Omental fat pad (tissue), 4 donors: Measurements from ENCODE around the gene CSF2. TPM values are rescaled to one million over a fixed set of nuclear protein-coding genes. Genes with fewer than 3 reads are reported as not detected.

Experiments
- ATAC-seq: fragments of 150-250 bp; one replicate; pipeline ENCODE4 v1.9.1; 2016; ENCODE audit warnings: mild to moderate bottlenecking, moderate library complexity; ENCODE audit not compliant: low FRiP score
- DNase-seq: peaks from one replicate; pipeline ENCODE4 v3.0.0-alpha.2; 2019; ENCODE audit warnings: low spot score
- total RNA-seq, 4 donors: library from RNA; depleted of rRNA; stranded (reverse); fragments of >200 nt; gene quantifications; one replicate each; pipeline ENCODE4 v1.1.0, GENCODE V29; 2016
- TF ChIP-seq, protein P1 (sequence below), 3 donors: fragments of 450-650 bp; IDR thresholded peaks; one replicate each; pipeline ENCODE4 v1.5.1; 2016 to 2017; ENCODE audit warnings: antibody characterized with exemption in 3 of 3, mild to moderate bottlenecking in 3 of 3, moderate library complexity in 2 of 3

Gene CSF2
- total RNA-seq, 4 donors from 2014 or later: not detected

DNA sequence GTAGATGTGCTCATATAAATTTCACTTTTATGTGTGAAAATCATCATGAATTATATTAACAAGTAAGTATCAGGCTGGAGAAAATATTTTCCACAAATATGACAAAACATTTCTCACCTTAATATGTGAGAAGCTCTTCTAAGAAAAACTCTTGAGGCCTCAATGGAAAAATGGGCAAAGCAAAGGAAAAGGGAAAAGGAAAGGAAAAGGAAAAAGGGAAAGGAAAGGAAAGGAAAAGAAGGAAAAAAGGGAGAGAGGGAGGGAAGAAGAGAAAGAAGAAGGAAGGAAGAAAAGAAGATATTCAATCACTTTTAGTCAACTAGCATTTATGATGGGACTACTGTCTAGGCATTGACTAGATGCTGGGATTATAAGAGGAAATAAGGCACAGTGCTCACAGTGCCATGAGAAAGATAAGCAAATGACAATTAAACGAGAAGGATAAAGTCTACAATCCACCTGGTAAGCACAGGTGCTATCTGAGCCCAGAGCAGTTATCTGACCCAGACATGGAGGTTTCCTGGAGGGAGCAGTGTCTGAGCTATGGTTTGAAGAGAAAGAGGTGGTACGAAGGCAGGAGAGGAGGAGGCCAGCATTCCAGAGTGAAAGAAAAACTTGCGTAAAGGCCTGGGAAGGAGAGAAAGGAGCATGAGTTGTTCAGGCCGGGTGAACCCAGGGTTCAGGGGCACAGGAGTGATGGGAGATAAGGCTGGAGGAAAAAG, 43.8 kb upstream of the CSF2 start:
- no peak for ATAC-seq
- no peak for DNase-seq
- TF ChIP-seq, protein P1, sequence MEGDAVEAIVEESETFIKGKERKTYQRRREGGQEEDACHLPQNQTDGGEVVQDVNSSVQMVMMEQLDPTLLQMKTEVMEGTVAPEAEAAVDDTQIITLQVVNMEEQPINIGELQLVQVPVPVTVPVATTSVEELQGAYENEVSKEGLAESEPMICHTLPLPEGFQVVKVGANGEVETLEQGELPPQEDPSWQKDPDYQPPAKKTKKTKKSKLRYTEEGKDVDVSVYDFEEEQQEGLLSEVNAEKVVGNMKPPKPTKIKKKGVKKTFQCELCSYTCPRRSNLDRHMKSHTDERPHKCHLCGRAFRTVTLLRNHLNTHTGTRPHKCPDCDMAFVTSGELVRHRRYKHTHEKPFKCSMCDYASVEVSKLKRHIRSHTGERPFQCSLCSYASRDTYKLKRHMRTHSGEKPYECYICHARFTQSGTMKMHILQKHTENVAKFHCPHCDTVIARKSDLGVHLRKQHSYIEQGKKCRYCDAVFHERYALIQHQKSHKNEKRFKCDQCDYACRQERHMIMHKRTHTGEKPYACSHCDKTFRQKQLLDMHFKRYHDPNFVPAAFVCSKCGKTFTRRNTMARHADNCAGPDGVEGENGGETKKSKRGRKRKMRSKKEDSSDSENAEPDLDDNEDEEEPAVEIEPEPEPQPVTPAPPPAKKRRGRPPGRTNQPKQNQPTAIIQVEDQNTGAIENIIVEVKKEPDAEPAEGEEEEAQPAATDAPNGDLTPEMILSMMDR (IDR thresholded peaks at IDR 0.05): no peak

DNA sequence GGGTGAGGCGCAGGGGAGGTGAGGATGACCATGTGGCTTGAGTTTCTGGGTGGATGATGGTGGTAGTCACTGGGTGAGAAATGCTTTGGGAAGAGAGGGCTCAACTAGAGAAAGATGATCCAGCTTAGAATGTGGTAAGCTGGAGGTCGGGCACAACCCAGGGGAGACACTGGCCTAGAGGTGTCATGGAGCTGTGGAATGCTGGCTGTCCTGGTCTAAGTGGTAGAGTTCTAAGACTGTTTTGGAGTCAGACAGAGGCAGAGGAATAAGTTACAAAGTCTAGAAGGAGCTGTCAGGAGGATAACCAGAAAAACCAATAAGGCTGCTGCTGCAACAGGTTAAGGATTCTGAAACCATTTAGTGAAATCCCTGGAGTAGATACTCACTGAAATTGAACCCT, 43.0 kb upstream of the CSF2 start:
- ATAC-seq (no peak), DNase-seq (no peak)
- TF ChIP-seq, protein P1 (IDR thresholded peaks at IDR 0.05): no peak

DNA sequence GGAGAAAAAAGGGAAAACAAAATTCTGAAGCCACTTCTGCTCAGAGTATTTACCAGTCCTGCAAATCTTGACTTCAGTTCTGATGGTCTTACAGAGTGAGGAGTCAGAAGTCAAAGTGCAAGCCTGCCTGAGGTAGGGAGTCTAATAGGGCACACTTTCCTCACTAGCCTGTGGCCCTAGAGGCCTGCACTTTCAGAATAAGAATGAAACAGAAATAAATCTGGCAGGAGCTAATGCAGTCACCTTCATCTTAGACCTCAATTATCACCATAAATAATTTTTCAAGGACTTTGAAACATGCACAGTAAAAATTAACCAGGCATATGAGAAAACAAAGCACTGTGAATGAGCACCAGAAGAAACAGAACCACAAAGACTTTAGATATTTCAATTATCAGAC, 41.4 kb upstream of the CSF2 start:
- no peak for ATAC-seq
- DNase-seq: no peak

GRCh38 chr5:132033122-132033521, 40.5 kb upstream of the CSF2 start:
- no peak for ATAC-seq
- no peak for DNase-seq
- TF ChIP-seq, protein P1 (IDR thresholded peaks at IDR 0.05): no peak

More for the DNA sequence above, 41.4 kb upstream of the CSF2 start:
- TF ChIP-seq, protein P1 (IDR thresholded peaks at IDR 0.05): no peak

DNA sequence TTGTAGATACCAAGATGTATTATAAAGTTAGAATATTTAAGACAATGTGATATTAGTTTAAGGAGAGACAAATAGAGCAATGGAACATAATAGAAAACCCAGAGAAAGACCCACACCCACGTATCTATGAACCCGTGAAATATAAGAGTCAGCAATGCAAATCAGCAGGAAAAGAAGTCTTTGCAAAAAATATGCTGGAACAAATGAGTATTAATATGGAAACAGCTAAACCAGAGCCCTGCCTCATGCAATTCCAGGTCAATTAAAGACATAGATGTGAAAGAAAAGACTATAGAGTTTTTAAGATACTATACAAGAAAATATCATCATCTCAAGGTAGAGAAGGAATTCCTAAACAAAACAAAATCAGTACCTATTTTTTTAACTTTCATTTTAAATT, 36.2 kb upstream of the CSF2 start:
- DNase-seq: no peak
- no peak for ATAC-seq
- TF ChIP-seq, protein P1 (IDR thresholded peaks at IDR 0.05): no peak

DNA sequence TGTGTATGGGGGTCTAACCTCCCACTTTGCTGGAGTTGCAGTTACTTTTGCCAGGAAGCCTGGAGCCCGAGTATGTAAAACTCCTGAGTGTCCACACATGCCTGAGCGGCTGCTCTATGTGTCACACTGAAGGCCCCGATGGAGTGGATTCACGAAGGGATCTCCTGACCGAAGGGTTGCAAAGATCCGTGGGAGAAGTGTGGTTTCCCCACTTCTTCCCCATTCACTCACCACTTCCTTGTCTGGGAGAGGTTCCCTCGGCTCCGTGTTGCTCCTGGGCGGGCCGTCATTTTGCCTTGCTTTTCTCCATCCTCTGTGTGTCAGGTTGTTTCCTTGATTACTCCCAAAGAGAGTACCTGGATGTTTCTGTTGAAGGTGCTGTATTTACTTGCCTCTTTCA, 29.4 kb upstream of the CSF2 start:
- ATAC-seq: no peak
- DNase-seq: no peak
- TF ChIP-seq, protein P1 (IDR thresholded peaks at IDR 0.05): no peak

GRCh38 chr5:132046880-132047299, 26.7 kb upstream of the CSF2 start:
- TF ChIP-seq, protein P1 (IDR thresholded peaks at IDR 0.05): no peak
- ATAC-seq: no peak
- no peak for DNase-seq
